ENCODE data around the gene BEST4.

BEST4 gene

GRCh38 chr1:44788120-44788860, at the start of gene BEST4:
Gene BEST4, minus strand, starts transcription at chr1:44788170. Its CDS starts 465 bp downstream, at chr1:44787705.
- Histone ChIP-seq H3K27ac (no peak within 1 kb of the TSS), H3K9me3 (ENCODE audit: severe bottlenecking) (no peaks in the 10 kb centered on the region), H3K36me3 (no peaks in the 10 kb centered on the region), H3K4me3 (ENCODE audit: low read depth, low read length) (no peak within 1 kb of the TSS), H3K27me3 (ENCODE audit: insufficient read depth, low read depth, severe bottlenecking) (no peaks in the 10 kb centered on the region)
- no peak for DNase-seq
- no peak for TF ChIP-seq CTCF (IDR thresholded peaks at IDR 0.05; ENCODE audit: low read depth, low read length)

GRCh38 chr1:44835738-44836675, 48.0 kb upstream of the BEST4 start:
- Histone ChIP-seq H3K27me3 (ENCODE audit: insufficient read depth, low read depth, severe bottlenecking) (no peaks in the 10 kb centered on the region), H3K27ac (no peak overlapping the region; the same call in 1 of the 2 replicates), H3K4me3 (ENCODE audit: low read depth, low read length) (no peak overlapping the region), H3K9me3 (ENCODE audit: severe bottlenecking) (no peaks in the 10 kb centered on the region), H3K36me3 (no peaks in the 10 kb centered on the region)
- DNase-seq = peak; percentile 93
- peak; percentile 89 for TF ChIP-seq CTCF (IDR thresholded peaks at IDR 0.05; ENCODE audit: low read depth, low read length)

- no peak for DNase-seq
- no peak overlapping the region for H3K27ac ChIP-seq
- no peaks in the 10 kb centered on the region for H3K36me3 ChIP-seq
- no peak overlapping the region for H3K4me3 ChIP-seq (ENCODE audit: low read depth, low read length)
- H3K27me3 ChIP-seq (ENCODE audit: insufficient read depth, low read depth, severe bottlenecking) = no peaks in the 10 kb centered on the region
- TF ChIP-seq CTCF (IDR thresholded peaks at IDR 0.05; ENCODE audit: low read depth, low read length) = no peak
- no peaks in the 10 kb centered on the region for H3K9me3 ChIP-seq (ENCODE audit: severe bottlenecking)
These were observed 46.4 kb upstream of the BEST4 start for GRCh38 chr1:44834328-44834727.

GRCh38 chr1:44832056-44832705, 44.2 kb upstream of the BEST4 start:
- H3K27ac ChIP-seq = no peak overlapping the region
- H3K36me3 ChIP-seq = no peaks in the 10 kb centered on the region
- DNase-seq = no peak
- H3K4me3 ChIP-seq (ENCODE audit: low read depth, low read length) = no peak overlapping the region
- H3K9me3 ChIP-seq (ENCODE audit: severe bottlenecking) = no peaks in the 10 kb centered on the region
- no peaks in the 10 kb centered on the region for H3K27me3 ChIP-seq (ENCODE audit: insufficient read depth, low read depth, severe bottlenecking)
- no peak for TF ChIP-seq CTCF (IDR thresholded peaks at IDR 0.05; ENCODE audit: low read depth, low read length)

- DNase-seq = no peak
- Histone ChIP-seq H3K27ac (no peak overlapping the region), H3K36me3 (no peaks in the 10 kb centered on the region), H3K27me3 (ENCODE audit: insufficient read depth, low read depth, severe bottlenecking) (no peaks in the 10 kb centered on the region), H3K9me3 (ENCODE audit: severe bottlenecking) (no peaks in the 10 kb centered on the region), H3K4me3 (ENCODE audit: low read depth, low read length) (no peak overlapping the region)
- TF ChIP-seq CTCF (IDR thresholded peaks at IDR 0.05; ENCODE audit: low read depth, low read length) = no peak
These were observed 43.5 kb upstream of the BEST4 start for GRCh38 chr1:44831516-44831915.
